Measurements from ENCODE around the gene ARL8B.
"Not testable (repeated sequence)": the region's sequence is repeated elsewhere in the genome, so short reads cannot be mapped to it uniquely, and the experiment has no call there.

- not testable (repeated sequence) for TF ChIP-seq CTCF (IDR thresholded peaks at IDR 0.05; ENCODE audit: insufficient read depth, low read length); POLR2AphosphoS5 (IDR thresholded peaks at IDR 0.05; ENCODE audit: low read depth); GABPA (IDR thresholded peaks at IDR 0.05; ENCODE audit: low read depth)
These were observed 15.2 kb upstream of the ARL8B start for GRCh38 chr3:5106933-5107334.

Data from HL-60 (cell line).